H1 (cell line): ENCODE measurements around the gene NETO1. TPM values are rescaled to one million over a fixed set of nuclear protein-coding genes. Genes with fewer than 3 reads are reported as not detected.

Source experiments
- BRCA1 ChIP-seq: IDR thresholded peaks from 2 replicates; pipeline ENCODE4 v1.6.1; 2012; ENCODE audit warnings: low read depth, low read length, improper control_type of control experiment
- CHD7 ChIP-seq: fragments of 300-600 bp; sonication (generic); IDR thresholded peaks from 2 replicates; pipeline ENCODE4 v1.7.1; 2012; ENCODE audit warnings: low read length, moderate library complexity, mild to moderate bottlenecking, inconsistent platforms; ENCODE audit not compliant: insufficient replicate concordance
- CTBP2 ChIP-seq: IDR thresholded peaks from 2 replicates; pipeline ENCODE4 v1.7.0; 2011; ENCODE audit warnings: borderline replicate concordance, mild to moderate bottlenecking, moderate library complexity, mixed read lengths, low read length; ENCODE audit not compliant: insufficient read depth, insufficient read length
- GABPA ChIP-seq: IDR thresholded peaks from 2 replicates; pipeline ENCODE4 v1.6.1; 2011; ENCODE audit warnings: mild to moderate bottlenecking, low read length, moderate library complexity, borderline replicate concordance; ENCODE audit not compliant: insufficient read depth
- HDAC2 ChIP-seq, 2 experiments: fragments of 300-600 bp in 1 of 2; sonication (generic) in 1 of 2; IDR thresholded peaks; 2 replicates each; pipeline ENCODE4 v1.6.1; 2011 to 2012; ENCODE audit warnings: low read depth in 2 of 2, low read length in 2 of 2, mild to moderate bottlenecking in 2 of 2, moderate library complexity in 2 of 2, borderline replicate concordance in 1 of 2, inconsistent platforms in 1 of 2
- JUND ChIP-seq: IDR thresholded peaks from 2 replicates; pipeline ENCODE4 v1.6.1; 2011; ENCODE audit warnings: mild to moderate bottlenecking, improper control_type of control experiment, low read length
- NRF1 ChIP-seq: IDR thresholded peaks from 2 replicates; pipeline ENCODE4 v1.6.1; 2011; ENCODE audit warnings: mild to moderate bottlenecking, low read depth, low read length, improper control_type of control experiment
- RFX5 ChIP-seq: IDR thresholded peaks from 2 replicates; pipeline ENCODE4 v1.6.1; 2011; ENCODE audit warnings: low read depth, low read length, improper control_type of control experiment, borderline replicate concordance
- RNF2 ChIP-seq: fragments of 200-900, 300-1000 bp; sonication (generic); IDR thresholded peaks from 2 replicates; pipeline ENCODE4 v1.7.1; 2016; ENCODE audit warnings: borderline replicate concordance, low read depth, mild to moderate bottlenecking, antibody characterized with exemption, low read length; ENCODE audit not compliant: poor library complexity, severe bottlenecking; ENCODE audit errors: missing control alignments
- RXRA ChIP-seq: IDR thresholded peaks from 2 replicates; pipeline ENCODE4 v1.6.1; 2011; ENCODE audit warnings: low read depth, mild to moderate bottlenecking, low read length, moderate library complexity; ENCODE audit not compliant: insufficient read depth
- polyA plus RNA-seq, 7 experiments: library from polyadenylated mRNA; depleted of rRNA in 3 of 7; stranded (reverse) in 5 of 7; unstranded in 2 of 7; fragments of >200 nt in 5 of 7; fragments of 200-250 nt in 2 of 7; gene quantifications; 1 replicate in 5 of 7; 2 replicates in 1 of 7; 4 replicates in 1 of 7; pipeline versions ENCODE4 v1.2.1 to v1.2.3, GENCODE V29; 2011 to 2013; ENCODE audit warnings: missing spikeins in 2 of 7, mixed read lengths in 2 of 7
- total RNA-seq: library from RNA; stranded (reverse); fragmentation: NEBNext Ultra II Directional; extraction: Animal tissue kit (Norgen Biotek cat#: 25700); gene quantifications from 2 replicates; pipeline ENCODE4 v1.2.1, GENCODE V29; 2021

Gene NETO1
- total and polyA plus RNA-seq, 2 of the 8 experiments (the other 6 are each of a cell fraction or from before 2014, with no cell fraction given): 3.0 to 19.3 TPM

GRCh38 chr18:72727776-72728175 is 140.0 kb downstream of the NETO1 start (continued):
- TF ChIP-seq CHD7 (no peak), BRCA1 (no peak), RNF2 (no peak), RXRA (no peak), HDAC2 (IDR thresholded peaks at IDR 0.05; ENCODE audit: borderline replicate concordance in 1 of 2, low read depth in 2 of 2, low read length in 2 of 2) (no peak), CTBP2 (no peak), NRF1 (no peak), JUND (no peak), GABPA (no peak), RFX5 (no peak)
